ENCODE measurements around the gene VSNL1.

The VSNL1 gene

GRCh38 chr2:17620280-17620679 lies 79.8 kb downstream of the VSNL1 start:
- no peak for DNase-seq
- TF ChIP-seq GATA1 (IDR thresholded peaks at IDR 0.05; ENCODE audit: low read depth, low read length) (no peak), POLR2A (IDR thresholded peaks at IDR 0.05; ENCODE audit: low read length) (no peak)

GRCh38 chr2:17620841-17621240 lies 80.3 kb downstream of the VSNL1 start:
- no peak for DNase-seq
- no peak for TF ChIP-seq POLR2A (IDR thresholded peaks at IDR 0.05; ENCODE audit: low read length)
- TF ChIP-seq GATA1 (IDR thresholded peaks at IDR 0.05; ENCODE audit: low read depth, low read length): no peak

- no peak for TF ChIP-seq GATA1 (IDR thresholded peaks at IDR 0.05; ENCODE audit: low read depth, low read length)
- TF ChIP-seq POLR2A (IDR thresholded peaks at IDR 0.05; ENCODE audit: low read length): no peak
Measured at GRCh38 chr2:17621781-17622180, 81.3 kb downstream of the VSNL1 start.

GRCh38 chr2:17625446-17625845 lies 85.0 kb downstream of the VSNL1 start:
- no peak for TF ChIP-seq POLR2A (IDR thresholded peaks at IDR 0.05; ENCODE audit: low read length)
- no peak for TF ChIP-seq GATA1 (IDR thresholded peaks at IDR 0.05; ENCODE audit: low read depth, low read length)
- DNase-seq: no peak

More at GRCh38 chr2:17621781-17622180, 81.3 kb downstream of the VSNL1 start:
- DNase-seq: no peak

GRCh38 chr2:17626986-17627385 lies 86.5 kb downstream of the VSNL1 start:
- TF ChIP-seq GATA1 (IDR thresholded peaks at IDR 0.05; ENCODE audit: low read depth, low read length): no peak
- TF ChIP-seq POLR2A (IDR thresholded peaks at IDR 0.05; ENCODE audit: low read length): no peak
- no peak for DNase-seq

DNA sequence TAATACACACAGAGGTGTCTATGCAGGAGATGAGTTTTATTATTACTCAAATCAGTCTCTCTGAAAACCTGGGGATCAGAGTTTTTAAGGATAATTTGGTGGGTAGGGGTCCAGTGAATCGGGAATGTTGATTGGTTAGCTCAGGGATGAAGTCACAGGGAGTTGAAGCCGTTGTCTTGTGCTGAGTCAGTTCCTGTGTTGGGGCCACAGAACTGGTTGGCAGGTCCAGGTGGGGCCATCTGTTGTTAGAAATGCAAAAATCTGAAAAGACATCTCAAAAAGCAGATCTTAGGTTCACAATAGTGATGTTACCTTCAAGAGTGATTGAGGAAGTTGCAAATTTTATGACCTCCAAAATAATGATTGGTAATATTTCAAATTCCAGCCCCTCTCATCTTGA lies 86.9 kb downstream of the VSNL1 start:
- no peak for DNase-seq
- TF ChIP-seq GATA1 (IDR thresholded peaks at IDR 0.05; ENCODE audit: low read depth, low read length) (no peak), POLR2A (IDR thresholded peaks at IDR 0.05; ENCODE audit: low read length) (no peak)

DNA sequence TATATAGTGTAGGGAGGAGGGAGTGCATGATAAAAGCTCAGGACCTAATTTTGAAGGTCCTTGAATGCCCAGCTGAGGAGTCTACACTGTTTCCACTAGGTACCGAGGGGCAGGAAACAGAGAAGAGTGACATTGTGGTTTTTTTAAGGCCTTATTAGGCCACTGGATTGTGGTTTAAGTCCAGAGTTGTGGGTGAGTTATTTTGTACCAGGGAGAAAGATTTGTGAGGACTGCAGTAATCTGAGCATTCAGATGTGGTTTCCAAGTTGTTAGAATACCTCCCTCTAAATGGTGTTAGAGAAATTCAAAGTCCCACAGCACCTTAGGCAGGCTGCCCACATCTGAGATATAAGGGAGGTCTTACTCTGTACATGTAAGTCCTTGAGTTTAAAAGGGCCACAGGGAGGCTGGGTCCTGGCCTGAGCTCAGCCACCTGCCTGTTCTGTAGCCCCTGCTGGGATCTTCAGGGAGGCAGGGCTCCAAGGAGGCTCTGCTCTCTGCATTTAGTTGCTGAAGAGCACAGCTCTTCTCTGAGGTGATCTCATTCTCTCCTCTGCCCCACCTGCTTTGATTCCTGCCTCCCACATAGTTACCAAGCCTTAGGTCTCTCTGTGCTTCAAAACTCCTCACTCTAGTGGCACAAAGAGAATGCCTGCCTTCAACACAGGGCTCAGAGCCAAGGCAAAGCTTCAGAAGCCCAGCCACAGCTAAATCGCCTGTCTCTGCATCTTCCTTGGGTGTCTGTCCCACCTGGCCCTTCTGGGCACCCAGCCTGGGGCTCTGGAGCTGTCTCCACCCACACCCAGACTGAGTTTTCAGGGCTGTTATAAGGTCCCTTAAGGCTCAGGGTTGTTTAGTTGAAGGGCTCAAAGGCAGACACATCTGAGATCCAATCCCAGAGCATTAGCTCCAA lies 88.1 kb downstream of the VSNL1 start:
- no peak for DNase-seq
- TF ChIP-seq GATA1 (IDR thresholded peaks at IDR 0.05; ENCODE audit: low read depth, low read length): no peak
- no peak for TF ChIP-seq POLR2A (IDR thresholded peaks at IDR 0.05; ENCODE audit: low read length)

- no peak for DNase-seq
- TF ChIP-seq GATA1 (IDR thresholded peaks at IDR 0.05; ENCODE audit: low read depth, low read length) (no peak), POLR2A (IDR thresholded peaks at IDR 0.05; ENCODE audit: low read length) (no peak)
Measured at GRCh38 chr2:17630089-17630488, 89.6 kb downstream of the VSNL1 start.

GRCh38 chr2:17634997-17635396 lies 94.5 kb downstream of the VSNL1 start:
- DNase-seq: no peak
- TF ChIP-seq POLR2A (IDR thresholded peaks at IDR 0.05; ENCODE audit: low read length) (no peak), GATA1 (IDR thresholded peaks at IDR 0.05; ENCODE audit: low read depth, low read length) (no peak)

DNA sequence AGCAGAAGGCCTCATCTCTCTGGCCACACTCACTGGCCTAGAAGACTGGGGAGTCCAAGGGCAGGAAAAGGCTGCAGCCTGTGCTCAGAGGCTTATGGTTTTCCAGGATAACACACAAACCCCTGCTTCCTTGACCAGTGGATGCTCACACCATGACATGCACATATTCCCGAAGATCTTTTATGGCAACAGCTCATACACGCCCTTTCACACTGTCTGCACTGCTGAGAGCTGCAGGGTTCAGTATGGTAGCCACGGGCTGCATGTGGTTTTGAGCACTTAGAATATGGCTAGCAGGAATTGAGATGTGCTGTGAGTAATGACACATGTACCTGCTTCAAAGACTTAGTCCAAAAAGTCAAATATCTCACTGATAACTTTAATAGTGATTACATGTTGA lies 95.8 kb downstream of the VSNL1 start:
- TF ChIP-seq POLR2A (IDR thresholded peaks at IDR 0.05; ENCODE audit: low read length) (no peak), GATA1 (IDR thresholded peaks at IDR 0.05; ENCODE audit: low read depth, low read length) (no peak)
- DNase-seq: no peak

DNA sequence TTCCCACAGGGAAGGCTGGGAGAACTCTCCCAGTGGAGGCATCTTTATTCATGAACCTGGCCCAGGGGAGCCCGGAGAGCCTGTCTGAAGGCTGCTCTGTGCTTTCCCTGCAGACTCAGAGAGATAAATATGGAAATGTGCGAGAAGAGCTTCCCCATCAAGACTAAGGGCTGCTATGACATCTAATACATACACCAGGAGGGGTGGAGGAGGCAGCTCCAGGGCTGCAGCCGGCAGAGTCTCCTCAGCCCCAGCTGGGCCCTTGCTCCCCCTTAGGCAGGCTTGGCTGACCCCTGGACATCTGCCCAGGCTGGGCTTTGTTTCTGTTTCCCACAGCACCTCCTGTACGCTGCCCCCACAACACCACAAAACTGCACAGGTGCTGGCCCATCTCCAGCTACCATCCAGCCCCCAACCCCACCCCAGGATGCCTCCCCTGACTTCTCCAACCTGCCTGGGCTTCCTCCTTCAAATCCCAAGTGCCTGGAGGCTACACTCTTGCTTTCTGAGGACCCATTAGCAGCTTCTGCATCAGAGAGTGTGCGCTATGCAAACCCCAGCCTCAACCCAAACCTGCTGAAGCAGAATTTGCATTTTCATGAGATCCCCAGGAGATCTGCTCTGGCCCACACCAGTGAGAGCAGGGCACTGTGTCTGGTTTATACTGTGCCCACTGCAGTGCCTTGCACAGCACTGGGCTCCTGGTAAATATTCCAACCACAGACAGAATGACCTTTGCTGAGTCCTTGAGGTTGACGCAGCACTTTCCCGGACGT lies 96.8 kb downstream of the VSNL1 start:
- TF ChIP-seq GATA1 (IDR thresholded peaks at IDR 0.05; ENCODE audit: low read depth, low read length): no peak
- no peak for TF ChIP-seq POLR2A (IDR thresholded peaks at IDR 0.05; ENCODE audit: low read length)
- DNase-seq: no peak

- DNase-seq: no peak
- TF ChIP-seq GATA1 (IDR thresholded peaks at IDR 0.05; ENCODE audit: low read depth, low read length): no peak
- no peak for TF ChIP-seq POLR2A (IDR thresholded peaks at IDR 0.05; ENCODE audit: low read length)
Measured at GRCh38 chr2:17638196-17638743, 97.8 kb downstream of the VSNL1 start.

- DNase-seq: no peak
- TF ChIP-seq GATA1 (IDR thresholded peaks at IDR 0.05; ENCODE audit: low read depth, low read length) (no peak), POLR2A (IDR thresholded peaks at IDR 0.05; ENCODE audit: low read length) (no peak)
Measured at GRCh38 chr2:17640406-17640805, 99.9 kb downstream of the VSNL1 start.

- TF ChIP-seq POLR2A (IDR thresholded peaks at IDR 0.05; ENCODE audit: low read length) (no peak), GATA1 (IDR thresholded peaks at IDR 0.05; ENCODE audit: low read depth, low read length) (no peak)
- DNase-seq: peak in 1 of 2 experiments; percentile 45
Measured at GRCh38 chr2:17643031-17643615, 102.6 kb downstream of the VSNL1 start.
